Measurements from ENCODE around the gene COX10. TPM values are rescaled to one million over a fixed set of nuclear protein-coding genes. Genes with fewer than 3 reads are reported as not detected.

COX10 gene
- total and polyA plus RNA-seq, 8 donors, result 7.6 to 40.4 (median 17.0) TPM

DNA sequence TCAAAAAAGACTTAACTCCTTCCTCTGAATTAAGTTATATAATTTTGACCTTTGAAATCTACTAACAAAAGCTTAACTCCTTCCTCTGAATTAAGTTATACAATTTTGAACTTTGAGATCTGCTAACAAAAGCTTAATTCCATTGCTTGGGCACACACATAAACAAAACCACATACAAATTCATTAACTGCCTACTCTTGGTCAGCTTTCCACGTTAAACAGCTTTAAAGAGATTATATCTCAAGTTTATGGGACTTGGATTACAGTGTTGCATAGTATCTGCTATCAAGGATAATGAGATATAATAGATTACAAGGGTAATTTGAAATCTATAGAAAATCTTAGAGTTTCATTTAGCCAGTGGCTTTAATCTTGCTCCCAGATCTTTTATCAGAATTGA lies 23.5 kb downstream of the COX10 start:
- TF ChIP-seq, protein P1, sequence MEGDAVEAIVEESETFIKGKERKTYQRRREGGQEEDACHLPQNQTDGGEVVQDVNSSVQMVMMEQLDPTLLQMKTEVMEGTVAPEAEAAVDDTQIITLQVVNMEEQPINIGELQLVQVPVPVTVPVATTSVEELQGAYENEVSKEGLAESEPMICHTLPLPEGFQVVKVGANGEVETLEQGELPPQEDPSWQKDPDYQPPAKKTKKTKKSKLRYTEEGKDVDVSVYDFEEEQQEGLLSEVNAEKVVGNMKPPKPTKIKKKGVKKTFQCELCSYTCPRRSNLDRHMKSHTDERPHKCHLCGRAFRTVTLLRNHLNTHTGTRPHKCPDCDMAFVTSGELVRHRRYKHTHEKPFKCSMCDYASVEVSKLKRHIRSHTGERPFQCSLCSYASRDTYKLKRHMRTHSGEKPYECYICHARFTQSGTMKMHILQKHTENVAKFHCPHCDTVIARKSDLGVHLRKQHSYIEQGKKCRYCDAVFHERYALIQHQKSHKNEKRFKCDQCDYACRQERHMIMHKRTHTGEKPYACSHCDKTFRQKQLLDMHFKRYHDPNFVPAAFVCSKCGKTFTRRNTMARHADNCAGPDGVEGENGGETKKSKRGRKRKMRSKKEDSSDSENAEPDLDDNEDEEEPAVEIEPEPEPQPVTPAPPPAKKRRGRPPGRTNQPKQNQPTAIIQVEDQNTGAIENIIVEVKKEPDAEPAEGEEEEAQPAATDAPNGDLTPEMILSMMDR (IDR thresholded peaks at IDR 0.05), result no peak
- no peak for TF ChIP-seq POLR2AphosphoS5 (IDR thresholded peaks at IDR 0.05)
- TF ChIP-seq EP300 (IDR thresholded peaks at IDR 0.05), result no peak
- no peak for TF ChIP-seq POLR2A (IDR thresholded peaks at IDR 0.05)
- Histone ChIP-seq H3K27ac (no peak overlapping the region), H3K4me1 (peaks cover 0 to 21% (median 4%) of the 10 kb centered on the region in 4 donors), H3K36me3 (no peaks in the 10 kb centered on the region), H3K27me3 (no peaks in the 10 kb centered on the region), H3K4me3 (no peak overlapping the region), H3K9me3 (no peaks in the 10 kb centered on the region)
- WGBS, 5 donors, result 16 to 62% (median 28%) methylated on average over 1 of the region's 1 CpG
- DNase-seq, result no peak
- intact Hi-C loops (cut with DNase I; ENCODE audit: low total_unique reads), result no loop called here

DNA sequence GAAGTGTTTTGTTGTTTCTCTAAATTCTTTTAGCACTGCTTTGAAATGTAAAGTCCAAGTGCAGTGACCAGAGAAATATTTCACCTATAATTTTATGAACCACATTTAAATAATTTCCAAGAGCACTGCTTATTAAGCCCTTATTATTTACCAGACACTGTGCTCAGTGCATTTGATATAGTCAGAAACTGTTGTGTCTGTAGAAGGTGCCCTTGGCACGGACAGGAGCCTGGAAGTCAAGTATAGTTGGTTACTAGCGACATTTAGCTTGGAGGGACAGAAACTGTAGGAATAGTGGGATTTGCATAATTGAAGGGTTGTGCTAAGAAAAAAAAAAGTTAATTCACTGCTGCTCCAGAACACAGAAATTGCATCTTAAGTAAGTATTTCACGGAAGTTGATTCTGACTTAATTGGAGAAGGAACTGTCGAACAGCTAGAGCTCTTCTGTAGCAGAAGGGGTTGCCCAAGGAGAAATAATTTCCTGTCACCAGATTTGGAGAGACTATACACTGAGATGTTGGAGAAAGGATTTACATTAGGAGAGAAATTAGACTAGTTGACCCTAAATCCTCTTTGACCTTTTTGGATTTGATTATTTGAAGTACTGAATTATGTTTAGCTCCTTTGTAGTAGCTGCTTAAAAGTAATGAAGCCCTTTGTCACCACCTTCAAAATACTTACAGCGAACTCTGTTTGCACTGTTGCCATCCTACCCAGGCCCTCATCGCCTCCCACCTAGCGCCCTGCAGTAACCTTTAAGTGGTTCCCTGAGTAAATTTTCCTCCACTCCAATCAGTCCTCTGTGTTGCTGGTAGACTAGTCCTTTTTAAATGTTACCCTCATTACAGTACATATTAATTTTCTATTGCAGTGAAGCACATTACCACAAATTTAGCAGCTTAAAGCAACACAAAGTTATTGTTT lies 25.6 kb downstream of the COX10 start:
- no peaks in the 10 kb centered on the region for H3K9me3 ChIP-seq
- TF ChIP-seq POLR2A (IDR thresholded peaks at IDR 0.05) (no peak), POLR2AphosphoS5 (IDR thresholded peaks at IDR 0.05) (no peak), EP300 (IDR thresholded peaks at IDR 0.05) (no peak)
- TF ChIP-seq, protein P1 (IDR thresholded peaks at IDR 0.05), result no peak
- 83 to 95% (median 89%) methylated on average over 7 of the region's 7 CpGs for WGBS, 5 donors
- no peak overlapping the region for H3K27ac ChIP-seq
- H3K36me3 ChIP-seq, result no peaks in the 10 kb centered on the region
- peaks cover 0 to 11% (median 4%) of the 10 kb centered on the region in 4 donors for H3K4me1 ChIP-seq
- no peak for DNase-seq
- no peaks in the 10 kb centered on the region for H3K27me3 ChIP-seq
- H3K4me3 ChIP-seq, result no peak overlapping the region
- intact Hi-C loops (cut with DNase I; ENCODE audit: low total_unique reads), result no loop called here

DNA sequence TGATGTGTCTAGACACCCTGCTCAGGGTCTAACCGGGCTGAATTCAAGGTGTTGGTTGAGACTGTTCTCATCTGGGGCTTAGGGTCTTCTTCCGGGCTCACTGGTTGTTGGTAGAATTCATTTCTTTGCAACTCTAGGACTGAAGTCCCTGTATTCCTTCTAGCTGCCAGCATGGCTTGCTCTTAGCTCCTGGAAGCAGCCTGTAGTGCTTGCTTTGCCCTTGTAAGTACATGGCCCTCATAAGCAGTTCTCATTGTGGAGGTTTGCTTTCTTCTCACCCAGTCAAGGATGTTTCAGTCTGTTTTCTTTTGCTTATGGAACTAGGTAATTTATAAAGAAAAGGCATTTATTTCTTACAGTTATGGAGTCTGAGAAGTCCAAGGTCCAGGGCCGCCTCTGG lies 26.3 kb downstream of the COX10 start:
- H3K36me3 ChIP-seq, result no peaks in the 10 kb centered on the region
- H3K4me3 ChIP-seq, result no peak overlapping the region
- intact Hi-C loops (cut with DNase I; ENCODE audit: low total_unique reads), result no loop called here
- no peak for DNase-seq
- 94 to 99% (median 97%) methylated on average over 3 of the region's 3 CpGs for WGBS, 5 donors
- TF ChIP-seq, protein P1 (IDR thresholded peaks at IDR 0.05), result no peak
- TF ChIP-seq POLR2A (IDR thresholded peaks at IDR 0.05) (no peak), POLR2AphosphoS5 (IDR thresholded peaks at IDR 0.05) (no peak), EP300 (IDR thresholded peaks at IDR 0.05) (no peak)
- no peaks in the 10 kb centered on the region for H3K9me3 ChIP-seq
- no peaks in the 10 kb centered on the region for H3K27me3 ChIP-seq
- peaks cover 0 to 10% (median 4%) of the 10 kb centered on the region in 4 donors for H3K4me1 ChIP-seq
- H3K27ac ChIP-seq, result no peak overlapping the region

DNA sequence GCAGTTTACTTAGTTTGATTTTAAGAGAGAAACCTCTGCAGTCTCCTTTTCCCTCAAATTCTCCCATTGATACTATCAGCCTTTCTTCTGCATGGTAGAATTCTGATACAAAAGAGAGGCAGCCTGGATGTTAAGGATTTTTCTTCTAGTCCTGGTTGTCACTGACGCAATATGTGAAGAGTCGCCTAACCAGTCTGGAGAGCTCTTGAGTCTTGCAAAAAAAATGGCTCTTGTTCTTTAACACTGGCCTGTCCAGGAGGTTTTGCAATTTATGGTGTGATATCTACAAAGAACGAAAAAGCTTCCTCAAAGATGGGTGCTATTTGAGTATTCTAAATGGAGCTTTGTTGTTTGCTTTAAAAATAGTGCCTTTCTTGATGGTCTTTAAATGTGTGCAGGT lies 28.9 kb downstream of the COX10 start:
- no peak overlapping the region for H3K27ac ChIP-seq
- peaks cover 0 to 14% (median 4%) of the 10 kb centered on the region in 4 donors for H3K36me3 ChIP-seq
- intact Hi-C loops (cut with DNase I; ENCODE audit: low total_unique reads), result no loop called here
- no peaks in the 10 kb centered on the region for H3K9me3 ChIP-seq
- peak in 1 of 2 donors; percentile 38 for DNase-seq
- H3K27me3 ChIP-seq, result no peaks in the 10 kb centered on the region
- TF ChIP-seq POLR2AphosphoS5 (IDR thresholded peaks at IDR 0.05) (no peak), POLR2A (IDR thresholded peaks at IDR 0.05) (no peak), EP300 (IDR thresholded peaks at IDR 0.05) (no peak)
- TF ChIP-seq, protein P1 (IDR thresholded peaks at IDR 0.05), result no peak
- H3K4me1 ChIP-seq, result no peaks in the 10 kb centered on the region
- 46 to 74% (median 50%) methylated on average over 3 of the region's 3 CpGs for WGBS, 5 donors
- no peak overlapping the region for H3K4me3 ChIP-seq
